ENCODE results near the gene SLC44A1.
"Not testable (repeated sequence)": the region's sequence is repeated elsewhere in the genome, so short reads cannot be mapped to it uniquely, and the experiment has no call there.

SLC44A1 gene

GRCh38 chr9:105243015-105243686 is 1.3 kb upstream of the SLC44A1 start:
- DNase-seq = no peak

- no peak for DNase-seq
These were observed 230 bp downstream of the SLC44A1 start for GRCh38 chr9:105244734-105245028.

- peak; percentile 30 for DNase-seq
These were observed 809 bp downstream of the SLC44A1 start for GRCh38 chr9:105245029-105245890.

DNA sequence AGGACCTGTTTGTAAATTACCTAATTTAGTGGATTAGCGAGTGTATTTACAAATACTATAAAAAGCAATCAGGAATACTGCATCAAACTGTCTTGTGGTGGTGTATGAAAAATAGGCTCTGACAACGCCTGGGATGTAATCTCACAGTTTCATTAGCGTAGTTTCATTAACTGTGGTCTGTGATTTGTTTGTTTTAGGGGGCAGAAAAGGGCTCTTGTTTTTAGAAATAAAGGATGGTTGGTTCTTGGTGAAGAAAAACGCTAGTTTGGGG is 1.4 kb downstream of the SLC44A1 start:
- DNase-seq = no peak

DNA sequence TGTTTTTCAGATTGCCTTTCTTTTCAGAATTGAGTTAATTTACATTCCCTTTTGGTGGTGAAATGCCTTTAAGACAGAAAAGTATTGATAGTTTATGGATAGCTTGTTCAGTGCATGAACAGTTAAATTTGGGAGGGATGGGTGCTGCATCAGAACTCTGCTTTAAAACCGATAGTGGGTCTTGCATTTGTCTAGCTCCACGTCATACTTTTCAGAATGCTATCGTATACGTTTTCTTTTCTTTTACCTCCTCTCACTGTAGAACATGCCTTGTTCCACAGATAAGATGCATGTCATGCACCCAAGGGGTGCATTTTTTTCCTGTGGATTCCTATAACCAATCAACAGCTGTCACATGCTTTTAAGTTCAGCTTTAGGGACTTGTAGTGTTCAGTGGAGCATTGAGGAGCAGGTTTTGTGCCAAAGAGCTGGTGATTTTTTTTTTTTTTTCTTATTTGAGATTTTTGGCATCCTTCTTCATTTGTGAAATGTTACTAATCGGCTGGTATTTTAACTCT is 2.3 kb downstream of the SLC44A1 start:
- DNase-seq = no peak

GRCh38 chr9:105248691-105249090 is 4.2 kb downstream of the SLC44A1 start:
- no peak for DNase-seq

DNA sequence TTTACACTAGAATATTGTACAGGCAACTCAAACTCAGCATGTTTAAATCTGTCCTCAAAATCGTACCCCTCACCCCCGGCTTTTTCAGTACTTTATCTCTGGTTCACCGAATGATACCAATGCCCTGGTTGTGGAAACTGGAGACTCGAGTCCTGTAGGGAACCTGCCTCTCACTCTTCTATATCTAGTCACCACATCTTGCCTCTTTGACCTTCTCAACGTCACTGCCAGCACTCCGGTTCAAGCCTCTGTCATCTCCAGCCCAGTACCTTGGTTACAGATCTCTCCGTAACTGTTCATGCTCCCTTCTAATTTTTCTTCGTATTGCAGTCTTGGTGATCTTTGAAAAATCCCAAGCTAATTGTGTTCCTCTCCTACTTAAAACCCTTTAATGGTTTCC is 6.7 kb downstream of the SLC44A1 start:
- no peak for DNase-seq

DNA sequence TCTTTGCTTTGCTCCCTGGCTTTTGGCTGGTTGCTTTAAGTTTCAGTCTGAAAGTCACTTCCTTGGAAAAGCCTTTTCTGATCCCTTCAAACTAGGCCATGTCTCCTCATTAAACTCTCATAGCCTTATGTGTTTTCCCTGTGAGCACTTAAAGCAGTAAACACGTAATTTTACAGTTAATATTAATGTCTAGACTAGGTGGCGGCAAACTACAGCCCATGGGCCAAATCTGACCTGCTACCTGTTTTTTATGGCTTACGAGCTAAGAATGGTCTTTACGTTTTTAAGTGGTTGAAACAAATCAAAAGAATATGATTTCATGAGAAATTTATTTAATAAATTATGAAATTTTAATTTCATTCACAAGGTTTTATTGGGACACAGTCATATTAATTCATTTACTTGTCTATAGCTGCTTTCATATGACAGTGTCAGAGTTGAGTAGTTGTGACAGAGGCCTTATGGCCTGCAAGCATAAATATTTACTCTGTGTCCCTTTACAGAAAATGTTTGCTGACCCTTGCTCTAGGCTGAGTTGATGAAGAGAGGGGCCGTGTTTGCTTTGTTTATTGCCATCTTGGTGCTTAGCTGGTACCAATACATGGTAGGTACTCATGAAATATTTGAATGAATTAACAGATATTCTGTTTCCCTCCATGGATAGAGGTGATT is 7.4 kb downstream of the SLC44A1 start:
- DNase-seq = no peak

GRCh38 chr9:105252405-105252756 is 7.9 kb downstream of the SLC44A1 start:
- no peak for DNase-seq

DNA sequence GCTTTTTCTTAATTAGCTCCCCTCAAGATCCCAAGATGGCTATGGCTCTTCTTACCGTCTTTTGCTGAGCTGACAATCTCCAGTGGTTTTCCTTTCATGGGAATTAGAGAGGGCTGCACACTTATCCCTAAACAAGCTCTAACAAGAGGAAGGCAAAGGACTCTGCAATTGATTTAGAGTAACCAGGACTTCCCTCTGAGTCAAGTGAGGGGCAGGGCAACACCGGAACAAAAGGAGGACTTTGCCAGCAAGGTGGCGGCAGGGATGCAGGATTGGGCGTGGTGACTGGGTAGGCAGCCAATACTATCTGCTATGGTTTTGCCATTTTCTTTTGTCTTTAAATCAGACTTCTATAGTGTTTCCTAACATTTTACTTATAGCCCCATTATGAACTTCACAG is 9.8 kb downstream of the SLC44A1 start:
- DNase-seq = no peak

DNA sequence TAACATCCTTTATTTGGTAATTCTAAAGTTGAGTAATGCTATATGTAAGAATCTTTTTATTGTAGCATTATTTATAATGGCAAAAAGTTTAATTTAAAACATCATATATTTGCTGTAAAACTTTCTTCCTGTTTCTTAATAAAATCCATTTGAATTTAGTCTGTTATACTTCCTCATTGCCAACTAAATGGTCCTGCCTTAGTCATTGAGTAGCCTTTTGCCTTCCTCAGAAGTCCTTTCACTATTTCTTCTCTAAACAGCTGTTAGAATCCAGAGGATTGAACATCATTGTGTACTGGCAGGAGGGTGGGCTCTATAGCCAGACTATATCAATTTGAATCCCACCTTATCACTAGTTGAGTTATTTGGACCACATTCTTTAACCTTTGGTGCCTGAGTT is 11.0 kb downstream of the SLC44A1 start:
- no peak for DNase-seq

DNA sequence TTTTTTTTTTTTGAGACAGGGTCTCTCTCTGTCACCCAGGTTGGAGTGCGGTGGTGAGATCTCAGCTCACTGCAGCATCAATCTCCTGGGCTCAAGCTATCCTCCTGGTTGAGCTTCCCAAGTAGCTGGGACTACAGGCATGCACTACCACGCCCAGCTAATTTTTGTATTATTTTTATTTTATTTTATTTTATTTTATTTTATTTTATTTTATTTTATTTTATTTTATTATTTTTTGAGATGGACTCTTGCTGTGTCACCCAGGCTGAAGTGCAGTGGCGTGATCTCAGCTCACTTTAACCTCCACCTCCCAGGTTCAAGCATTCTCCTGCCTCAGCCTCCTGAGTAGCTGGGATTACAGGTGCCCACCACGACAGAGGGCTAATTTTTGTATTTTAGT is 12.1 kb downstream of the SLC44A1 start:
- not testable (repeated sequence) for DNase-seq

GRCh38 chr9:105257809-105258208 is 13.4 kb downstream of the SLC44A1 start:
- DNase-seq = no peak

DNA sequence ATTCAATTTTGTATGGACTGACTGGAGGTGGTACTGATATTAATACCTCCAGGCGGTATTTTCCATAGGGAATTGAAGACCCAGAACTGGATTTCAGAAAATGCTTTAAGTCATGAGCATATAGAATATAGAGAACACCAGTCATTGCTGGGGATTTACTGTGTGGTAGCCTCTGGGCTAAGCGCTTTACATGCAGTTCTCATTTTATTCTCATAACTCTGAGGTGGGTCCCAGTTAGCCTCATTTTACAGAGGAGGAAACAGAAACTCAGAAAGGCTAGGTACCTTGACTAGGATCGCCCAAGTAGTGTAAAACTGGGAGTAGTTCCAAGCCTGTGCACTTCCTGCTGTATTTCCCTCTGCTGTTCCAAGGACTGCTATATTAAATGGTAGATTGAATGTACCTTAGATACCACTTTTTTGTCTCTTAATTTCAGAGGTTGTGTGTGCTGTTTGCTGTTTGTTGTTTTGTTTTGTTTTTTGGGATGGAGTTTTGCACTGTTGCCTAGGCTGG is 13.8 kb downstream of the SLC44A1 start:
- no peak for DNase-seq

DNA sequence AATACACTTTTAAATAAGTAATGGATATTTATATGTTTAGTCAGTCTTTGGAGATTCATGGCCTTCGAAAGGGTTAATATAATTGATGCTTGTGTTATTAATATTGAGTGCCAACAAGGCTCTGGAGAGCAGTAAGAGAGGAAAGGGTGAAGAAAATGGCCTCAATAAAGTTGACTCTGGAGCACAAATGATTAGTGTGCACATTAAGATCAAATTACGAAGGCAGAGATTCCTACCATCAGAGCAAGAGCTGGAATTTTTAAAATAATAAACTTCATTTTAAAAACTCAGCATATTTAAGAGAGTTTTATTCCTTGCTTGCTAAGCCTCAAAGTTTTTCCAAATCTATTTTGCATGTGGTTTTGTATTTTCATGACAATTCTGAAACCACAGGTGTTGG is 14.8 kb downstream of the SLC44A1 start:
- no peak for DNase-seq

- DNase-seq = no peak
These were observed 15.5 kb downstream of the SLC44A1 start for GRCh38 chr9:105259731-105260612.

GRCh38 chr9:105262497-105262896 is 18.0 kb downstream of the SLC44A1 start:
- no peak for DNase-seq

- no peak for DNase-seq
These were observed 19.9 kb downstream of the SLC44A1 start for GRCh38 chr9:105264380-105264779.

DNA sequence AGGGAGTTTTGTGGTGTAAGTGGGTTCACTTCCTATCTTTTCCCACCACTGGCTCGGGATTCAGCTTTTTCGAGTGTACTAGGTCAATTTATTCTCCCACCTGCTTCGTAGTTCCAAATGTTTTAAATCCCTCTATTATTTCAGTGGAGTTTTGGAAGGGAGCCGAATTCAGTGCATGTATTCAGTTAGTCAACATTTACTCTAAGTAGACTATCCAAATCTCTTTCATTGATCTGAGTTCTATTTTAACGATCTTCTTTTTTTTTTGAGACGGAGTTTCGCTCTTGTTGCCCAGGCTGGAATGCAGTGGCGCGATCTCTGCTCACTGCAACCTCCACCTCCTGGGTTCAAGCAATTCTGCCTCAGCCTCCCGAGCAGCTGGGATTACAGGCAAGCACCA is 23.8 kb downstream of the SLC44A1 start:
- DNase-seq = not testable (repeated sequence)

DNA sequence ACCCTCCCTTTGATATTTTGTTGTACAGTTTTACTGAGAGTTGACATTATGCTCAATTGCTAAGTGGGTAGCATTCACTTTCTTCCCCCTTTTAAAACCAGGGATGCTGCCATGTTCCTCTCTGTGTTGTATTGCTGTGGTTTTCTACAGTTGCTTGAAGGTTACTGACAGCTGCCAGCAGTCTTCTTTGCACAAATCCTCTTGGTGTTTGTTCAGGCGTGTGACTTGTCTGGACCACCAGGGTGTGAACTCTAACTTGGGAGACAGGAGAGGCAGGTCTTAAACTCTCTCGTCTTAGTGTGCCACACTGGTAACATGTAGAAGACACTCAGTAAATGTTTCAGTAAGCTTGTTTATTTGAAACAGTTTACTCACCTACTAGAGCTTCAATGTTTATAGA is 25.1 kb downstream of the SLC44A1 start:
- DNase-seq = no peak

GRCh38 chr9:105270711-105271110 is 26.3 kb downstream of the SLC44A1 start:
- DNase-seq = no peak

GRCh38 chr9:105273731-105274130 is 29.3 kb downstream of the SLC44A1 start:
- DNase-seq = no peak

GRCh38 chr9:105275111-105275510 is 30.7 kb downstream of the SLC44A1 start:
- no peak for DNase-seq

Data from stimulated activated CD4-positive, alpha-beta T cell treated with anti-CD3 and anti-CD28 coated beads, Interleukin-1b, Interleukin-23, amount 100 ng/mL, for 48 hours (primary cell).